ENCODE measurements around the gene ASCL1.

The ASCL1 gene

DNA sequence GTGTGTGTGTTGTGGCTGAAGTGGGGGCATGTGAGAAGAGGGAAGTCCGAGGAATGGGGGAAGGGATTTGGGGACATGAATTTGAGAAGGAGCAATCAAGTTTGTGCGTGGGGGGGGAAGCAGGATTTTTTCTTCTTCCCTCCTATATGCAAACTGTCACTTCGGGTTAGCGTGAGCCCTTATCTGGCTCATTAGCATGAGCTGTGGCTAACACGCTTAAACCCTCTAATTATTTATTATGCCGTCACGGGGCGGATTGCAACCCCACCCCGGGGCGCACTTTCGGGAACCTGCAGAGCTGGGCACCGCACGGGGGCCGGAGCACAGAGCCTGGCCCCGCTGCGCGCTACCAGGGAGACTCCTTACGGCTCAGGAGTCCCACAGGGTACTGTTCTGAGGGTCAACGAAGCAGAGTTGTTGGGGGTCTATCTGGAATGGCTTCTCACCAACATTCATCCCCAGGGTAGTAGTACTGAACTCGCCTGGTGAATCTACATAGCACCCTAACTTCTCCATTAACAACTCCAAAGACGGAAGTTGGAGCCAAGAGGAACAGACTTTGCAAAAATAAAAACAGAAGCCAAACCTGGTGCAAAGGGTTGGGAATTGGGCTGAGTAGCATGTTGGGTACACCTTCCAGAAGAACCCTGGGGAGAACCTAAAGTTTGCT, 6.4 kb upstream of the ASCL1 start:
- TF ChIP-seq, protein P1, sequence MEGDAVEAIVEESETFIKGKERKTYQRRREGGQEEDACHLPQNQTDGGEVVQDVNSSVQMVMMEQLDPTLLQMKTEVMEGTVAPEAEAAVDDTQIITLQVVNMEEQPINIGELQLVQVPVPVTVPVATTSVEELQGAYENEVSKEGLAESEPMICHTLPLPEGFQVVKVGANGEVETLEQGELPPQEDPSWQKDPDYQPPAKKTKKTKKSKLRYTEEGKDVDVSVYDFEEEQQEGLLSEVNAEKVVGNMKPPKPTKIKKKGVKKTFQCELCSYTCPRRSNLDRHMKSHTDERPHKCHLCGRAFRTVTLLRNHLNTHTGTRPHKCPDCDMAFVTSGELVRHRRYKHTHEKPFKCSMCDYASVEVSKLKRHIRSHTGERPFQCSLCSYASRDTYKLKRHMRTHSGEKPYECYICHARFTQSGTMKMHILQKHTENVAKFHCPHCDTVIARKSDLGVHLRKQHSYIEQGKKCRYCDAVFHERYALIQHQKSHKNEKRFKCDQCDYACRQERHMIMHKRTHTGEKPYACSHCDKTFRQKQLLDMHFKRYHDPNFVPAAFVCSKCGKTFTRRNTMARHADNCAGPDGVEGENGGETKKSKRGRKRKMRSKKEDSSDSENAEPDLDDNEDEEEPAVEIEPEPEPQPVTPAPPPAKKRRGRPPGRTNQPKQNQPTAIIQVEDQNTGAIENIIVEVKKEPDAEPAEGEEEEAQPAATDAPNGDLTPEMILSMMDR (conservative IDR thresholded peaks at IDR 0.05; ENCODE audit: low read depth, low read length) = no peak
- no peak overlapping the region for H3K4me3 ChIP-seq (ENCODE audit: low read length)
- no peak for DNase-seq (ENCODE audit: low read depth)

DNA sequence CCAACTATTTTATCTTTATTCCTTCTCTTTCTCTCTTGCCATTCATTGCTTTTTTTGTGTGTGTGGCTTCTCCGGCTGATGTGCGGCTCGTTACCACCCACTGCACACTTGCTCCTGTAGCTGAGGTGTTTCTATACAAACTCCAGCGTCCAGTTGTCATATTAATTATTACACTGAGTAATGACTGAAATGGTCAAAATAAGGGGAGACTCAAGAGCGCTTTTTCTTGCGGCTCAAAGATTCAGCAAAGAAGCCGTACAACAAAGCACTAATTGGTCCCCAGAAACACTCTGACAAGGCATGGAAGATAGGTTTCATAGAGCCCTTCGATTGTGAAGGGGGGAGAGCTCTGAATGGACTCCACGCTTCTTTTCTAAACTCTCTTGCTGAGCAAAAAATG, 5.6 kb upstream of the ASCL1 start:
- no peak for DNase-seq (ENCODE audit: low read depth)
- H3K4me3 ChIP-seq (ENCODE audit: low read length) = no peak overlapping the region
- TF ChIP-seq, protein P1 (conservative IDR thresholded peaks at IDR 0.05; ENCODE audit: low read depth, low read length) = no peak

DNA sequence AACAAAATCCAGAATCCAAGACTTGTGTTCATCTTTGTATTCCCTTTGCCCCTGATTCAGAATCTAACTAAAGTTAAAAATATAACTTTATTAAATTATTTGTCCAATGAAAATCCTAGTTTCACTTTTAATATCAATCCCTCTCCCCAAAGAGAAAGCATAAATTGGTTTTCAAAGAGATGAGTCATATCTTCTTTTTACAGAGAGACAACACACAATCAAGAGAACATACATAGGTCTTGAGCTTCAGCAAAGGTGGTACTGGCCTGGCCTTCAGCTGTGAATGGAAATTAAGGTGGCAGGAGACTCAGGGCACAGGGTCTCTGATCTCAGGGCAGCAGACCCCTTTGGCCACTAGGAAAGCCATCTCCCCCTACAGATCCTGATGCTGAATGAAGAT, 4.3 kb upstream of the ASCL1 start:
- no peak overlapping the region for H3K4me3 ChIP-seq (ENCODE audit: low read length)
- DNase-seq (ENCODE audit: low read depth) = no peak
- TF ChIP-seq, protein P1 (conservative IDR thresholded peaks at IDR 0.05; ENCODE audit: low read depth, low read length) = no peak

DNA sequence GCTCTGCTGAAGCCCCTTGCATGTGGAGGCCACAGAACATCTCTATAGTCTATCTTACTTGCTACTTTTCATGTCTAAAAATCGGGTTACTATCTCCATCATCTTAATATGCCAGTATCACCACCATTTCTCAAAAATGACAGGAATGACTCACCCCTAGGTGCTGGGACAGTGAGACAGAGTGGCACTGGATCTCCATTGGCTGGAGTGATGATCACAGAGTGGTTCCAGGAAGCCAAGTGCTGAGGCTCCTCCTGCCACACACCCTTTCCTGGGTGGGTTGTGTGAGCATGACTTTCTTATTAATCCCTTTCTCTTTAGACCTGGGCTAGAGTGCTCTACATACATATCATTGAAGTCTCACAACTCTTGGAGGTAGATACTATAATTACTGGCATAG, 3.3 kb upstream of the ASCL1 start:
- no peak for DNase-seq (ENCODE audit: low read depth)
- no peak overlapping the region for H3K4me3 ChIP-seq (ENCODE audit: low read length)
- TF ChIP-seq, protein P1 (conservative IDR thresholded peaks at IDR 0.05; ENCODE audit: low read depth, low read length) = no peak

DNA sequence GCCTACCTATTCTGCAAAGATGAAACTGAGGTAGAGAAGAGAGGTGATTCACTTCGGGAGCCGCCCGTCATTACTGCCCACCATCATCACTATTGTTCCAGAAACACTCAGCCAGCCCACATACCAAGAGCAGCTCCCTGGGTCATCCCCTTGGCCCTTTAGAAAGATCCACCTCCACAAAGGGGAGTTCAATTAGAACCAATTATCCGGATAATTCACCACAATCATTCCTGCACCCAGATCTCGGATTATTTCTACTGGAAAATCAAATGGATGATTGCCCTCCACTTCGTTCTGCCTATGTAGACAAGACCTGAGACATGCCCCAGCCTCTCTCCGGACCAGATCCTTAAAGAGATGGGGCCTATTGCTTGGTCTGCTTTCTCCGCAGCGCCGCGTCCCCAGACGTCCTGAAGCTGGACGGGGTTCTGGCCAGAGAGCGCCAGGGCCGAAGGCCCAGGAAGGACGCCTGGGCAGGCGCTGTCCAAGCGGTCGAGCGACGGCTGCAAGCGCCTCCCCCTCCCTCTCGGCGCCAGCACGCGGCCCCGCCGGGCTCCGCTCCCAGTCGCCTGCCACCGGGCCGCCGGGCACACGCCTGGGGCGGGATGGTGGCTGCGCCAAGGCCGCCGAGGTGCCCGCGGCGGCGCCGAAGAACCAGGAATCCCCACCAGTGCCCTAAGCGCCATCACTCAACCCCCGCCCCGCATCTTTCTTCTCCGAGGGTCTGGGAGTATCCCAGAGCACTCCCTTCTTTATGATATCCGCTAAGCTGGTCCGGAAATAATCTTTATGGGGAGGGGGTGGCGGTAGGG, 1.3 kb upstream of the ASCL1 start:
- no peak overlapping the region for H3K4me3 ChIP-seq (ENCODE audit: low read length)
- TF ChIP-seq, protein P1 (conservative IDR thresholded peaks at IDR 0.05; ENCODE audit: low read depth, low read length) = no peak
- DNase-seq (ENCODE audit: low read depth) = no peak

DNA sequence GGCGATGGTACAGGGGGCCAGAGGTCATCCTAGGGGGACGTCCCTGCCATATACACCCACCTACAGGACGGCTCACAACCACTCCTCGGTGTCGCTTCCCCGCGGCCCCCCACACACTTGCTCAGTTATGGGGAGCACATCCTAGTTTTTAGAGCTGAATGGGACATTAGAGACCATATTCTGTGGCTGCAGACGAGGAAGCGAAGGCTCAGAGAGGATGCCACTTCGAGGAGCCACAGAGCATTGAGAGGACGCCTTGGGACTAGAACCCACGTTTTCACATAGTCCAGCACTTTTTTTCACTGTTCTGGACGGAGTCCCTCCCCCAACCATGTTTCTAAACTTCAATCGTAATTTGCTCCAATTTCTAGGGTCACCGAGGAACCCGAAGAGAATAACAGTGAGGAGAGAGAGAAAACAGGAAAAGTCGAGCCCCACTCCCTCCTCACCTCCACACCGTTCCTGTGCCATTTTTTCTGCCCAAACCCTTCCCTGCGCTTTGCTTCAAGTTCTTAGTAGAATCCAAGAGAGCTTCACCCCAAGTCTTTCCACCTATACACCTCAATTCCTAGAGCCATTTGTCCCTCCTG, 641 bp upstream of the ASCL1 start:
- TF ChIP-seq, protein P1 (conservative IDR thresholded peaks at IDR 0.05; ENCODE audit: low read depth, low read length) = no peak
- no peak for DNase-seq (ENCODE audit: low read depth)
- H3K4me3 ChIP-seq (ENCODE audit: low read length) = no peak overlapping the region

Measured in retinal pigment epithelial cell (primary cell).